Uterus (tissue), 2 donors: ENCODE results near the gene PLEKHG1.

Experiments used
- POLR2A ChIP-seq, 2 donors: fragments of 450-650 bp; IDR thresholded peaks; one replicate each; pipeline ENCODE4 v1.6.1; 2016; ENCODE audit warnings: antibody characterized with exemption in 2 of 2, mild to moderate bottlenecking in 1 of 2, moderate library complexity in 1 of 2
- TF ChIP-seq, protein P1 (sequence below), 4 experiments: fragments of 200-600 bp in 2 of 4; fragments of 450-650 bp in 2 of 4; sonication (generic) in 2 of 4; IDR thresholded peaks; one replicate each; pipeline ENCODE4 v1.5.1; 2016 to 2019; ENCODE audit warnings: antibody characterized with exemption in 4 of 4, mild to moderate bottlenecking in 2 of 4, moderate library complexity in 1 of 4

DNA sequence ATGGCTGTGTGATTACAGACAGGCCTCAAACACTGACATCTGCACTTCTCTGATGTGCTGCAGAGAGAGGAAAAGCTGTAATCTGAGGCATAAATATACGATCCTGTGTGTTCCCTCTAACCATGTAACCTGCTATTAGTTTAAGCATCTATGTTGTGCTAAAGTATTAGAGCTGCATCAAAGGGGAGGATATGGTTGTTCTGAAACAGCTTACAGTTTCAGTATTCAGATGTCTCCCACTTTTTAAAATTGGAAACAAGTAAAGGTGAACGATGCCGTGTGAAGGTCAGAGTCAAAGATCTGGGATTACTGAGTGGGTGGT, 7.6 kb downstream of the PLEKHG1 start:
- TF ChIP-seq, protein P1, sequence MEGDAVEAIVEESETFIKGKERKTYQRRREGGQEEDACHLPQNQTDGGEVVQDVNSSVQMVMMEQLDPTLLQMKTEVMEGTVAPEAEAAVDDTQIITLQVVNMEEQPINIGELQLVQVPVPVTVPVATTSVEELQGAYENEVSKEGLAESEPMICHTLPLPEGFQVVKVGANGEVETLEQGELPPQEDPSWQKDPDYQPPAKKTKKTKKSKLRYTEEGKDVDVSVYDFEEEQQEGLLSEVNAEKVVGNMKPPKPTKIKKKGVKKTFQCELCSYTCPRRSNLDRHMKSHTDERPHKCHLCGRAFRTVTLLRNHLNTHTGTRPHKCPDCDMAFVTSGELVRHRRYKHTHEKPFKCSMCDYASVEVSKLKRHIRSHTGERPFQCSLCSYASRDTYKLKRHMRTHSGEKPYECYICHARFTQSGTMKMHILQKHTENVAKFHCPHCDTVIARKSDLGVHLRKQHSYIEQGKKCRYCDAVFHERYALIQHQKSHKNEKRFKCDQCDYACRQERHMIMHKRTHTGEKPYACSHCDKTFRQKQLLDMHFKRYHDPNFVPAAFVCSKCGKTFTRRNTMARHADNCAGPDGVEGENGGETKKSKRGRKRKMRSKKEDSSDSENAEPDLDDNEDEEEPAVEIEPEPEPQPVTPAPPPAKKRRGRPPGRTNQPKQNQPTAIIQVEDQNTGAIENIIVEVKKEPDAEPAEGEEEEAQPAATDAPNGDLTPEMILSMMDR (IDR thresholded peaks at IDR 0.05) = no peak
- TF ChIP-seq POLR2A (IDR thresholded peaks at IDR 0.05) = no peak
